HepG2 (cell line): ENCODE measurements around the gene NAB2. TPM values are rescaled to one million over a fixed set of nuclear protein-coding genes. Genes with fewer than 3 reads are reported as not detected.
A peak's percentile ranks its signal among the peaks of the same experiment; 100 is the strongest.

ENCODE experiments used
- ATF7 ChIP-seq, 2 experiments: fragments of 450-650 bp in 1 of 2; sonication (generic) in 1 of 2; formaldehyde crosslinking in 1 of 2; IDR thresholded peaks; 2 replicates each; pipeline versions ENCODE4 v1.4.0 to v1.6.1; 2016 to 2020; ENCODE audit warnings: antibody characterized with exemption in 1 of 2, mild to moderate bottlenecking in 1 of 2, missing genetic modification reagents in 1 of 2
- BHLHE40 ChIP-seq: IDR thresholded peaks from 2 replicates; pipeline ENCODE4 v1.6.1; 2011; ENCODE audit warnings: low read length, improper control_type of control experiment
- DRAP1 ChIP-seq: IDR thresholded peaks from 2 replicates; pipeline ENCODE4 v1.6.1; 2016; ENCODE audit warnings: missing genetic modification reagents, missing compliant biosample characterization
- ELF3 ChIP-seq: IDR thresholded peaks from 2 replicates; pipeline ENCODE4 v1.6.1; 2016; ENCODE audit warnings: missing genetic modification reagents, missing compliant biosample characterization
- HES4 ChIP-seq: sonication (generic); formaldehyde crosslinking; IDR thresholded peaks from 2 replicates; pipeline ENCODE4 v1.9.0; 2021; ENCODE audit warnings: mild to moderate bottlenecking, missing genetic modification reagents, borderline replicate concordance
- MTERF4 ChIP-seq: sonication (generic); formaldehyde crosslinking; IDR thresholded peaks from 2 replicates; pipeline ENCODE4 v1.8.0; 2023; ENCODE audit warnings: mild to moderate bottlenecking, missing genetic modification reagents
- MYC ChIP-seq: sonication (generic); formaldehyde crosslinking; IDR thresholded peaks from 2 replicates; pipeline ENCODE4 v1.9.0; 2021; ENCODE audit warnings: missing genetic modification reagents, borderline replicate concordance
- NFIB ChIP-seq: sonication (generic); formaldehyde crosslinking; IDR thresholded peaks from 2 replicates; pipeline ENCODE4 v1.9.0; 2021; ENCODE audit warnings: missing genetic modification reagents, mild to moderate bottlenecking, borderline replicate concordance
- NR3C1 ChIP-seq: sonication (generic); formaldehyde crosslinking; IDR thresholded peaks from 2 replicates; pipeline ENCODE4 v1.4.0; 2020; ENCODE audit warnings: missing genetic modification reagents
- PBX2 ChIP-seq: IDR thresholded peaks from 2 replicates; pipeline ENCODE4 v1.6.1; 2016; ENCODE audit warnings: control low read depth
- RELA ChIP-seq: sonication (generic); formaldehyde crosslinking; IDR thresholded peaks from 2 replicates; pipeline ENCODE4 v1.4.0; 2020; ENCODE audit warnings: missing genetic modification reagents
- SIX4 ChIP-seq: sonication (generic); formaldehyde crosslinking; IDR thresholded peaks from 2 replicates; pipeline ENCODE4 v1.4.0; 2020; ENCODE audit warnings: missing genetic modification reagents
- TGIF2 ChIP-seq: IDR thresholded peaks from 2 replicates; pipeline ENCODE4 v1.6.1; 2016; ENCODE audit warnings: control low read depth, missing compliant biosample characterization
- ZBTB3 ChIP-seq: sonication (generic); formaldehyde crosslinking; IDR thresholded peaks from 2 replicates; pipeline ENCODE4 v1.4.0; 2020; ENCODE audit warnings: low read depth, mild to moderate bottlenecking, moderate library complexity, missing genetic modification reagents, borderline replicate concordance
- ZBTB33 ChIP-seq: sonication (generic); formaldehyde crosslinking; IDR thresholded peaks from 2 replicates; pipeline ENCODE4 v1.4.0; 2020; ENCODE audit warnings: missing genetic modification reagents
- ZNF740 ChIP-seq: sonication (generic); formaldehyde crosslinking; IDR thresholded peaks from 2 replicates; pipeline ENCODE4 v1.4.0; 2020; ENCODE audit warnings: missing genetic modification reagents
- ZNF777 ChIP-seq: sonication (generic); formaldehyde crosslinking; IDR thresholded peaks from 2 replicates; pipeline ENCODE4 v1.4.0; 2020; ENCODE audit warnings: missing genetic modification reagents
- ZNF790 ChIP-seq: sonication (generic); formaldehyde crosslinking; IDR thresholded peaks from 2 replicates; pipeline ENCODE4 v1.8.0; 2022; ENCODE audit warnings: missing genetic modification reagents, mild to moderate bottlenecking, borderline replicate concordance
- ZXDC ChIP-seq: sonication (generic); formaldehyde crosslinking; IDR thresholded peaks from 2 replicates; pipeline ENCODE4 v1.5.0; 2020; ENCODE audit warnings: mild to moderate bottlenecking, missing genetic modification reagents
- polyA plus RNA-seq, 8 experiments: library from polyadenylated mRNA; depleted of rRNA in 3 of 8; stranded (reverse) in 7 of 8; unstranded in 1 of 8; fragments of >200 nt; fragmentation: Illumina TruSeq in 4 of 8; extraction: Trizol in 4 of 8; gene quantifications; 2 replicates each; pipeline versions ENCODE4 v1.2.1 to v1.2.3, GENCODE V29; 2011 to 2016; ENCODE audit warnings: low read depth in 4 of 8, missing spikeins in 1 of 8, mixed read lengths in 1 of 8; ENCODE audit not compliant: insufficient read depth in 1 of 8
- total RNA-seq, 5 experiments: library from RNA; depleted of rRNA; stranded (reverse); fragments of >200 nt; fragmentation: Illumina TruSeq; extraction: Trizol; gene quantifications; 2 replicates each; pipeline ENCODE4 v1.2.3, GENCODE V29; 2016; ENCODE audit warnings: low read depth in 1 of 5

The NAB2 gene
- total and polyA plus RNA-seq, 2 of the 13 experiments (the other 11 are each of a cell fraction or from before 2014, with no cell fraction given) = 11.7 to 12.9 TPM

- TF ChIP-seq MTERF4 (CRISPR knock-in tag) = no peak
- TF ChIP-seq ZBTB3 (CRISPR knock-in tag) = 0 out of 2 replicates have a peak, but pooled peaks have one; percentile 20
- peak; percentile 10; the same call in 1 of the 2 replicates for TF ChIP-seq TGIF2
- TF ChIP-seq NFIB (CRISPR knock-in tag) = no peak
- TF ChIP-seq ZNF777 (CRISPR knock-in tag) = no peak
- no peak for TF ChIP-seq ZNF790 (CRISPR knock-in tag)
- no peak for TF ChIP-seq HES4
- no peak for TF ChIP-seq SIX4 (CRISPR knock-in tag)
- TF ChIP-seq ZNF740 (CRISPR knock-in tag) = no peak
- TF ChIP-seq ELF3 (CRISPR knock-in tag) = peak; percentile 61
- TF ChIP-seq ZBTB33 = peak; percentile 69
- peak; percentile 48 for TF ChIP-seq DRAP1 (CRISPR knock-in tag)
- no peak for TF ChIP-seq ATF7 (IDR thresholded peaks at IDR 0.05)
- no peak for TF ChIP-seq ATF7 (CRISPR knock-in tag; IDR thresholded peaks at IDR 0.05)
- no peak for TF ChIP-seq NR3C1 (CRISPR knock-in tag)
- peak; percentile 77 for TF ChIP-seq MYC (CRISPR knock-in tag)
- TF ChIP-seq PBX2 = no peak
- peak; percentile 72; the same call in 1 of the 2 replicates for TF ChIP-seq BHLHE40
- 0 out of 2 replicates have a peak, but pooled peaks have one; percentile 26 for TF ChIP-seq ZXDC (CRISPR knock-in tag)
- TF ChIP-seq RELA = 0 out of 2 replicates have a peak, but pooled peaks have one; percentile 12
These were observed 38.3 kb downstream of the NAB2 start (continued) for GRCh38 chr12:57127101-57127725.
